Upper lobe of right lung (tissue), 1 donor: ENCODE data around the gene TMEM163. TPM values are rescaled to one million over a fixed set of nuclear protein-coding genes. Genes with fewer than 3 reads are reported as not detected.

Source experiments
- ATAC-seq: fragments of 200-7000 bp; cut with Tn5 transposase; one replicate; pipeline ENCODE4 v1.9.1; 2020; ENCODE audit warnings: mild to moderate bottlenecking, moderate library complexity
- DNase-seq: peaks from one replicate; pipeline ENCODE4 v3.0.0-alpha.2; 2020
- H3K27ac ChIP-seq: fragments of 200-600 bp; one replicate; pipeline ENCODE4 v1.8.0; 2022
- H3K27me3 ChIP-seq: fragments of 200-600 bp; one replicate; pipeline ENCODE4 v1.8.0; 2022; ENCODE audit warnings: mild to moderate bottlenecking
- H3K36me3 ChIP-seq: fragments of 200-600 bp; one replicate; pipeline ENCODE4 v1.8.0; 2022
- H3K4me1 ChIP-seq: fragments of 200-600 bp; one replicate; pipeline ENCODE4 v1.8.0; 2022
- H3K4me3 ChIP-seq: fragments of 200-600 bp; one replicate; pipeline ENCODE4 v1.8.0; 2022; ENCODE audit warnings: mild to moderate bottlenecking
- H3K9me3 ChIP-seq: fragments of 200-600 bp; one replicate; pipeline ENCODE4 v1.8.0; 2022
- CTCF ChIP-seq: fragments of 200-600 bp; IDR thresholded peaks from one replicate; pipeline ENCODE4 v1.8.0; 2022; ENCODE audit warnings: antibody characterized with exemption
- intact Hi-C: fragments of 100-400 bp; cut with DNase I; formaldehyde crosslinking; loops from one replicate; pipeline ENCODE4 v1.11.0; 2022
- total RNA-seq: library from RNA; stranded (reverse); fragmentation: NEBNext Ultra II Directional; extraction: Animal tissue kit (Norgen Biotek cat#: 25700); gene quantifications from one replicate; pipeline ENCODE4 v1.2.1, GENCODE V29; 2021
- donor health status: DM: no; HTN: yes; CAD: no; lungs with severe emphysema.

TMEM163 gene
- total RNA-seq, 1 donor from 2014 or later, result 34.6 TPM

GRCh38 chr2:134588556-134588955 lies 130.2 kb downstream of the TMEM163 start:
- no peak overlapping the region for H3K27ac ChIP-seq
- TF ChIP-seq CTCF, result no peak
- H3K36me3 ChIP-seq, result no peaks in the 10 kb centered on the region
- peaks cover 4% of the 10 kb centered on the region for H3K4me1 ChIP-seq
- H3K27me3 ChIP-seq, result no peaks in the 10 kb centered on the region
- DNase-seq (no peak), ATAC-seq (no peak)
- no peak overlapping the region for H3K4me3 ChIP-seq
- intact Hi-C loops, result no loop called here
- peaks cover 8% of the 10 kb centered on the region for H3K9me3 ChIP-seq

- H3K4me3 ChIP-seq, result no peak overlapping the region
- peaks cover 4% of the 10 kb centered on the region for H3K4me1 ChIP-seq
- no peaks in the 10 kb centered on the region for H3K27me3 ChIP-seq
- H3K9me3 ChIP-seq, result peaks cover 8% of the 10 kb centered on the region
- H3K36me3 ChIP-seq, result no peaks in the 10 kb centered on the region
- DNase-seq (peak; percentile 74), ATAC-seq (peak; percentile 59)
- TF ChIP-seq CTCF, result no peak
- intact Hi-C loops, result no loop called here
- no peak overlapping the region for H3K27ac ChIP-seq
These were observed 132.4 kb downstream of the TMEM163 start for GRCh38 chr2:134586326-134586965.

- H3K9me3 ChIP-seq, result no peaks in the 10 kb centered on the region
- intact Hi-C loops, result no loop called here
- no peak for DNase-seq
- H3K4me1 ChIP-seq, result peaks cover 4% of the 10 kb centered on the region
- H3K36me3 ChIP-seq, result no peaks in the 10 kb centered on the region
- peak; percentile 80 for ATAC-seq
- no peak overlapping the region for H3K27ac ChIP-seq
- H3K4me3 ChIP-seq, result no peak overlapping the region
- TF ChIP-seq CTCF, result no peak
- H3K27me3 ChIP-seq, result no peaks in the 10 kb centered on the region
These were observed 134.7 kb downstream of the TMEM163 start for GRCh38 chr2:134583997-134584520.

- Histone ChIP-seq H3K4me3 (no peak overlapping the region), H3K4me1 (peaks cover 4% of the 10 kb centered on the region), H3K27me3 (no peaks in the 10 kb centered on the region), H3K9me3 (no peaks in the 10 kb centered on the region), H3K36me3 (no peaks in the 10 kb centered on the region), H3K27ac (no peak overlapping the region)
- intact Hi-C loops, result no loop called here
- no peak for DNase-seq
- no peak for ATAC-seq
- TF ChIP-seq CTCF, result no peak
These were observed 135.3 kb downstream of the TMEM163 start for GRCh38 chr2:134583462-134583861.

GRCh38 chr2:134582547-134582899 lies 136.3 kb downstream of the TMEM163 start:
- Histone ChIP-seq H3K4me3 (no peak overlapping the region), H3K27ac (no peak overlapping the region), H3K4me1 (peaks cover 4% of the 10 kb centered on the region), H3K27me3 (no peaks in the 10 kb centered on the region), H3K36me3 (no peaks in the 10 kb centered on the region), H3K9me3 (no peaks in the 10 kb centered on the region)
- ATAC-seq, result peak; percentile 40
- intact Hi-C loops, result no loop called here
- TF ChIP-seq CTCF, result no peak
- no peak for DNase-seq
